Measurements from ENCODE around the gene MAN1A1. TPM values are rescaled to one million over a fixed set of nuclear protein-coding genes. Genes with fewer than 3 reads are reported as not detected.

MAN1A1 gene
- total RNA-seq, 4 donors from 2014 or later: 6.3 to 92.3 (median 22.4) TPM

DNA sequence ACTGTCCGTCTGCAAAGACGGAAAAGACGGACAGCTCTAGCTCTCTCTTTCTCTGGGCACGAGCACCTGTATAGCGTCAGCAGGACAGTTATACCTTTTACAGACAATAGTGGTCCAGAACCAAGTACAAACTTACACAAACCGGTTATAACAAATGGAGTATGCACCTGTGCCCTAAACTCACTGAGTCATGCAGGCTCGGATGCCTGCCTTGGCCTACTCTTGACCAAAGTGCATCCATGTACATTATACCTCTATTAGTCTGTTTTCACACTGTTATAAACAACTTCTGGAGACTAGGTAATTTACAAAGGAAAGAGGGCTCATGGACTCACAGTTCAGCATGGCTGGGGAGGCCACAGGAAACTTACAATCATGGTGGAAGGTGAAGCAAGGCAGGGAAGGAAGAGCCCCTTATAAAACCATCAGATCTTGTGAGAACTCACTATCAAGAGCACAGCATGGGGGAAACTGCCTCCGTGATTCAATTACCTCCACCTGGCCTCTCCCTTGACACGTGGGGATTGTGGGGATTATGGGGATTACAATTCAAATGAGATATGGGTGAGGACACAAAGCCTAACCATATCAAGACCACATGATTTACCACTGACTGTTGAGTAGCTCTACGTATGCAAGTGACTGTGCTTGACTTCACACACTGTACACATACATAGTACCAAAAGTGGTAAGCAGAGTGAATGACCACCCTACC lies 23.1 kb downstream of the MAN1A1 start:
- H3K36me3 ChIP-seq: peaks cover 0 to 8% (median 0%) of the 10 kb centered on the region in 3 donors
- DNase-seq: no peak
- no peaks in the 10 kb centered on the region for H3K9me3 ChIP-seq
- H3K4me3 ChIP-seq: no peak overlapping the region
- intact Hi-C loops (cut with DNase I): no loop called here
- H3K27me3 ChIP-seq: no peaks in the 10 kb centered on the region
- H3K4me1 ChIP-seq: peaks cover 0 to 14% (median 0%) of the 10 kb centered on the region in 3 donors
- H3K27ac ChIP-seq: no peak overlapping the region
- TF ChIP-seq POLR2A (IDR thresholded peaks at IDR 0.05): no peak
- TF ChIP-seq CTCF (IDR thresholded peaks at IDR 0.05): no peak
- 90 to 91% methylated on average over 6 to 10 of the region's 10 CpGs for WGBS, 2 donors

DNA sequence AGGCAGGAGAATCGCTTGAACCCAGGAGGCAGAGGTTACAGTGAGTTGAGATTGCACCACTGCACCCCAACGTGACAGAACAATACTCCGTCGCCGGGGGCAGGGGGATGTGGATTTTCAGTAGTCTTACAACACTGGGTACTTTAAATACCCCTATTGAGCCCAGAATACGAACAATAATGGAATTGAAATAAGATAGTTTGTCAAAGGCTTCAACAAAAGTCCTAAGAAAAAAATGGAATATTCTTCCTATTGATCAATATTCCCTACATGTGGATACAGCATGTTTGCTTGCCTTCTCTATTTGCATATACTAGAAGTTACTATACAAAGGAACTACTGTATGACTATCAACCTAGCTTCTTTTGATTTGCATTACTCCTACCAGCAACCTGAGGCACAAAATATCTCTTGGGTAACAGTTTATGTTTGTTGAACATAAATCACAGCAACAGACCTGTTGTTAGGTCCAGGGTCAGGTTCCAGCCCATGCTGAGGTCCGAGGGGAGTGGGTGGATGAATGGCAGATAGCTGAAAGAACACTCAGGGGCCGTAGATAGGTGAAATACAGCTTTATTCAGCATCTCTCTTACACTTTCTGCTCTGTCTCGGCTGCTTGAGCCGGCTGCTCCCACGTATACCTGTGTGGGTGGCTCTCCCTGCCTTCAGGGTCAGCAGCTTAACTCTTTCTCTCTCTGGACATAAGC lies 23.8 kb downstream of the MAN1A1 start:
- peaks cover 0 to 8% (median 0%) of the 10 kb centered on the region in 3 donors for H3K36me3 ChIP-seq
- H3K27ac ChIP-seq: no peak overlapping the region
- H3K27me3 ChIP-seq: no peaks in the 10 kb centered on the region
- intact Hi-C loops (cut with DNase I): no loop called here
- WGBS, 2 donors: 85% methylated on average over 7 to 11 of the region's 11 CpGs
- no peak overlapping the region for H3K4me3 ChIP-seq
- H3K9me3 ChIP-seq: no peaks in the 10 kb centered on the region
- peaks cover 0 to 14% (median 0%) of the 10 kb centered on the region in 3 donors for H3K4me1 ChIP-seq
- TF ChIP-seq POLR2A (IDR thresholded peaks at IDR 0.05) (no peak), CTCF (IDR thresholded peaks at IDR 0.05) (no peak)
- no peak for DNase-seq

DNA sequence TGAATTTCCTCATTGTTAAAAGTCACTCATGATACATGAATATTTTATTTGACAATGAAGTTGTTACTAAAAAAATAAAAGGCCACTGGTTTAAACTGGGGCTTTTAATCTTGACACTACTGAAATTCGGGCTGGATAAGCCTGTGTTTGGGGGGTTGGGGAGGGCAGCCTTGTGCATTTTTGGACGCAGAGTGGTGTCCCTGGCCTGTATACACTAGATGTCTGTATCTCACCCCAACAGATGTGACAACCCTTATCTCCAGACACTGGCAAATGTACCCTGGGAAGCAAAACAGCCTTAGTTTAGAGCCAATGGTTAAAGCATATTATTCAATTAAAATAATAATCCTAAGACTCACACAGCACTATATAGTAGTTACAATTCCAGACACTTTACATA lies 24.8 kb downstream of the MAN1A1 start:
- H3K9me3 ChIP-seq: no peaks in the 10 kb centered on the region
- H3K4me1 ChIP-seq: peaks cover 0 to 14% (median 0%) of the 10 kb centered on the region in 3 donors
- intact Hi-C loops (cut with DNase I): no loop called here
- DNase-seq: no peak
- no peak overlapping the region for H3K4me3 ChIP-seq
- H3K27me3 ChIP-seq: no peaks in the 10 kb centered on the region
- 69 to 70% methylated on average over 2 of the region's 2 CpGs for WGBS, 2 donors
- H3K36me3 ChIP-seq: peaks cover 0 to 8% (median 0%) of the 10 kb centered on the region in 3 donors
- TF ChIP-seq POLR2A (IDR thresholded peaks at IDR 0.05) (no peak), CTCF (IDR thresholded peaks at IDR 0.05) (no peak)
- no peak overlapping the region for H3K27ac ChIP-seq

GRCh38 chr6:119323931-119324330 lies 25.6 kb downstream of the MAN1A1 start:
- intact Hi-C loops (cut with DNase I): no loop called here
- Histone ChIP-seq H3K27ac (no peak overlapping the region), H3K4me1 (peaks cover 0 to 14% (median 0%) of the 10 kb centered on the region in 3 donors), H3K36me3 (peaks cover 0 to 8% (median 0%) of the 10 kb centered on the region in 3 donors), H3K4me3 (no peak overlapping the region), H3K9me3 (no peaks in the 10 kb centered on the region), H3K27me3 (no peaks in the 10 kb centered on the region)
- DNase-seq: no peak
- 29 to 50% methylated on average over 1 of the region's 1 CpG for WGBS, 2 donors
- TF ChIP-seq CTCF (IDR thresholded peaks at IDR 0.05) (no peak), POLR2A (IDR thresholded peaks at IDR 0.05) (no peak)

- peaks cover 0 to 8% (median 0%) of the 10 kb centered on the region in 3 donors for H3K36me3 ChIP-seq
- no peak overlapping the region for H3K27ac ChIP-seq
- H3K4me1 ChIP-seq: peaks cover 0 to 10% (median 0%) of the 10 kb centered on the region in 3 donors
- no peak for DNase-seq
- H3K9me3 ChIP-seq: no peaks in the 10 kb centered on the region
- TF ChIP-seq CTCF (IDR thresholded peaks at IDR 0.05) (no peak), POLR2A (IDR thresholded peaks at IDR 0.05) (no peak)
- H3K27me3 ChIP-seq: no peaks in the 10 kb centered on the region
- no peak overlapping the region for H3K4me3 ChIP-seq
- intact Hi-C loops (cut with DNase I): no loop called here
- 98% methylated on average over 2 of the region's 2 CpGs for WGBS, 2 donors
Measured at GRCh38 chr6:119323478-119323877, 26.1 kb downstream of the MAN1A1 start.

Data from esophagus squamous epithelium (tissue), 5 donors.